Duodenal mucosa (tissue), 2 donors: Measurements from ENCODE around the gene BLTP1.

ENCODE experiments used
- H3K27ac ChIP-seq: one replicate; pipeline ENCODE4 v1.7.0; 2013; ENCODE audit warnings: low read depth, low read length
- H3K27me3 ChIP-seq, 2 donors: one replicate each; pipeline ENCODE4 v1.7.0; 2013; ENCODE audit warnings: low read length in 2 of 2, control low read depth in 1 of 2; ENCODE audit not compliant: insufficient read depth in 2 of 2, control insufficient read depth in 1 of 2
- H3K36me3 ChIP-seq, 2 donors: one replicate each; pipeline ENCODE4 v1.7.0; 2013; ENCODE audit warnings: low read length in 2 of 2, control low read depth in 1 of 2; ENCODE audit not compliant: insufficient read depth in 2 of 2, control insufficient read depth in 1 of 2
- H3K4me1 ChIP-seq, 2 donors: one replicate each; pipeline ENCODE4 v1.7.0; 2013; ENCODE audit warnings: low read length in 2 of 2, control low read depth in 1 of 2; ENCODE audit not compliant: insufficient read depth in 2 of 2, control insufficient read depth in 1 of 2
- H3K4me3 ChIP-seq, 2 donors: one replicate each; pipeline ENCODE4 v1.7.0; 2013; ENCODE audit warnings: low read length in 2 of 2, low read depth in 1 of 2
- H3K9ac ChIP-seq, 2 donors: one replicate each; pipeline ENCODE4 v1.7.0; 2013; ENCODE audit warnings: low read length in 2 of 2, low read depth in 1 of 2
- H3K9me3 ChIP-seq, 2 donors: one replicate each; pipeline ENCODE4 v1.7.0; 2013; ENCODE audit warnings: low read length in 2 of 2, control low read depth in 1 of 2; ENCODE audit not compliant: control insufficient read depth in 1 of 2

BLTP1 gene

DNA sequence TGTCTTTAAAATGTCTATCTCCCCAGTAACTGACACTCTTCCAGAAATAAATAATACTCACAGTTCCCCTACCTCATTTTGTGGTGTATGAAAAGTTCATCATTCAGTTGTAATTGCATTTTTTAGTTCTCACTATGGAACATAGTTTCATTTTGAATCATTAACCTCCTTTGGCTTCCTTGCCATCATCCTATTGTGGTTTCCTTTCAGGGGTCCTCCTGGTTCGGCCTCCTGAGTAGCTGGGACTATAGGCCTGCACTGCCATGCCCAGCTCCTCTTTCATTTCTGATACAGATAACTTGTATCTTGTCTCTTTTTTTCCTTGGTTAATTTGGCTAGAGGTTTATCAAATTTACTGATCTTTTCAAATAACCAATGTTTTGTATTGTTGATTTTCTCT lies 23.1 kb upstream of the BLTP1 start:
- no peaks in the 10 kb centered on the region for H3K36me3 ChIP-seq
- H3K27ac ChIP-seq: no peak overlapping the region
- H3K9ac ChIP-seq: no peak overlapping the region
- no peaks in the 10 kb centered on the region for H3K9me3 ChIP-seq
- H3K27me3 ChIP-seq: no peaks in the 10 kb centered on the region
- no peaks in the 10 kb centered on the region for H3K4me1 ChIP-seq
- no peak overlapping the region for H3K4me3 ChIP-seq

DNA sequence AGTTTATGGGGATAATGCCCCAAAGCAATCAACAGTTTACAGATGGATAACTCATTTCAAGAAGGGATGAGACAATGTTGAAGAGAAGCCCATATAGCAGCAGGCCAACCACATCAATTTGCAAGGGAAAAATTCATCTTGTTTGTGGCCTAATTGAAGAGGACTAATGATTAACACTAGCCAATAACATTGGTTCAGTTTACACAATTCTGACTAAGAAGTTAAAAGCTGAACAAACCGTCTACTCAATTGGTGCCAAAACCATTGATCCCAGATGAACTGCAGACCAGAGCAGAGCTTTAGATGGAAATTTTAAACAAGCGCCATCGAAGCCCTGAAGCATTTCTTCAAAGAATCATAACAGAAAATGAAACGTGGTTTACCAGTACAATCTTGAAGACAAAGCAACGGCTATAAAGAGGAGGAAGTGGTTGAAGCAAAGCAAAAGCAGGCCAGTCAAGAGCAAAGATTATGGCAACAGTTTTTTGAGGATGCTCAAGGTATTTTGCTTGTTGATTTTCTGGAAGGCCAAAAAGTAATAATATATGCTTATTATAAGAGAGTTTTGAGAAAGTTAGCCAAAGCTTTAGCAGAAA lies 20.5 kb upstream of the BLTP1 start:
- Histone ChIP-seq H3K27ac (no peak overlapping the region), H3K36me3 (no peaks in the 10 kb centered on the region), H3K9ac (no peak overlapping the region), H3K4me1 (no peaks in the 10 kb centered on the region), H3K9me3 (no peaks in the 10 kb centered on the region), H3K27me3 (no peaks in the 10 kb centered on the region), H3K4me3 (no peak overlapping the region)

DNA sequence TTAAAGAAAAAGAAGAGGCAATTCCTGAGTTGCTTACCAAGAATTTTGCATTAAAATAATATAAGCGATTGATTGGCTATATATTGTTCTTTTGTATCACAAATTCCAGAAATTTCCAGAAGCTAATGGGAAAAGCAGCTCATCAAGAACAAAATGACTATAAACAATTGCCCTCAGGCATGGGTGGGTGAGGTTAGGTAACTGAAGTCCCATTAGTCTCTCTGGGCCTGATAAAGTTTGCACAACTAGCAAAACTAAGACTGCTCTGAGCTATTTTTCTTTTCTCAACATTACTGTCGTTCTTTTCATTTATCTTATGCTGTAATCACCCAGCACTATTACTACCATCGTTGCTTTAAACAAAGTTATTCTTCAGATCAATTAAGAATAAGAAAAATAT lies 19.2 kb upstream of the BLTP1 start:
- no peak overlapping the region for H3K9ac ChIP-seq
- no peak overlapping the region for H3K27ac ChIP-seq
- no peaks in the 10 kb centered on the region for H3K9me3 ChIP-seq
- no peaks in the 10 kb centered on the region for H3K27me3 ChIP-seq
- H3K4me3 ChIP-seq: no peak overlapping the region
- H3K36me3 ChIP-seq: no peaks in the 10 kb centered on the region
- H3K4me1 ChIP-seq: no peaks in the 10 kb centered on the region

DNA sequence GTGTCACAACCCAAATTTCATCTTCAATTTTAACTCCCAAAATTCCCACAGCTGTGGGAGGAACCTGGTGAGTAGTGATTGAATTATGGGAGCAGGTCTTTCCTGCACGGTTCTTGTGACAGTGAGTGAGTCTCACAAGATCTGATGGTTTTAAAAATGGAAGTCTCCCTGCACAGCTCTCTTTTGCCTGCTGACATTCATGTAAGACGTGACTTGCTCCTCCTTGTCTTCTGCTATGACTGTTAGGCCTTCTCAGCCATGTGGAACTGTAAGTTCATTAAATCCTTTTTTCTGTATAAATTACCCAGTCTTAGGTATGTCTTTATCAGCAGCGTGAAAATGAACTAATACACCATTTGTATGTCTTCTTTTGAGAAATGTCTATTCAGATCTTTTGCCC lies 13.0 kb upstream of the BLTP1 start:
- Histone ChIP-seq H3K36me3 (no peaks in the 10 kb centered on the region), H3K27me3 (no peaks in the 10 kb centered on the region), H3K9me3 (no peaks in the 10 kb centered on the region), H3K9ac (no peak overlapping the region), H3K4me3 (no peak overlapping the region), H3K27ac (no peak overlapping the region), H3K4me1 (no peaks in the 10 kb centered on the region)

DNA sequence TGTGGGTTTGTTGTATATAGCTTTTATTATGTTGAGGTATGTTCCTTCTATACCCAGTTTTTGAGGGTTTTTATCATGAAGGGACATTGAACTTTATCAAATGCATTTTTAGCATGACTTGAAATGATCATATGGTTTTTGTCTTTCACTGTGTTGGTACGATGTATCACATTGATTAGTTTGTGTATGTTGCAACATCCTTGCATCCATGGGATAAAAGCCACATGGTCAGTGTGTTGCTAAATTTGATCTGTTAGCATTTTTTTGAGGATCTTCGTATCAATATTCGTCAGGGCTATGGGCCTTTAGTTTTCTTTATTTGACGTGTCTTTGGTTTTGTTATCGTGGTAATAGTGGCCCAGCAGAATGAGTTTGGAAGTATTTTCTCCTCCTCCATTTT lies 11.3 kb upstream of the BLTP1 start:
- Histone ChIP-seq H3K9me3 (no peaks in the 10 kb centered on the region), H3K27ac (no peak overlapping the region), H3K27me3 (no peaks in the 10 kb centered on the region), H3K4me1 (no peaks in the 10 kb centered on the region), H3K9ac (no peak overlapping the region), H3K36me3 (no peaks in the 10 kb centered on the region), H3K4me3 (no peak overlapping the region)

DNA sequence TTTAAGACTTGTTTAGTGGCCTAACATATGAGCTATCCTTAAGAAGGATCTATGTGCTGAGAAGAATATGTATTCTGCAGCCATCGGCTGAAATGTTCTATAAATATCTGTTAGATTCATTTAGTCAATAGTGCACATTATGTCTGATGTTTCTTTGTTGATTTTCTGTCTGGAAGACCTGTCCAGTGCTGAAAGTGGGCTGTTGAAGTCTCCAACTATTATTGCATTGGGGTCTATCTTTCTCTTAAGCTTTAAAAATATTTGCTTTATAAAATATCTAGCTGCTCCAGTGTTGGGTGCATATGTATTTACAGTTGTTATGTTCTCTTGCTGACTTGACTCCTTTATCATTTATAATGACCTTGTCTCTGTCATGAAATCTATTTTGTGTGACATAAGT lies 9.4 kb upstream of the BLTP1 start:
- Histone ChIP-seq H3K4me3 (no peak overlapping the region), H3K4me1 (no peaks in the 10 kb centered on the region), H3K27ac (no peak overlapping the region), H3K9ac (no peak overlapping the region), H3K36me3 (no peaks in the 10 kb centered on the region), H3K27me3 (no peaks in the 10 kb centered on the region), H3K9me3 (no peaks in the 10 kb centered on the region)

DNA sequence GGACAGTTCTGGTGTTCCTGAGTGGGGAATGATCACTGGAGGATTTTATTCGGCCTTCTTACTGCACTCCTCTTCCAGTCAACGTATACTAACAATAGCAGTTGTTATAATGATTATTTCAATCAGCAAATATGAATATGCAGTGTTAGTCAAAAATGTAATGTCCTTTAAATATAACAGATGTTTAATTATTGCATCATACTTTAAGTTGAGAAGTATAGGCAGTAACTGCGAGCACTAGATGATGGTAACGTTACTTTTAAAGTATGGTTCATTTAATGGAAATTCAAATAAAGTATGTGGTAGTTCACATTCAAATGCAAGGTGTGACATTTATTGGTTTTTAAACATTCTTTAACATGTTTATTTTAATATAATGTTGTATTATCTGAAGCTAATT lies 5.5 kb upstream of the BLTP1 start:
- Histone ChIP-seq H3K36me3 (no peaks in the 10 kb centered on the region), H3K4me1 (peaks cover 9 to 10% of the 10 kb centered on the region in 2 donors), H3K4me3 (no peak overlapping the region), H3K9ac (no peak overlapping the region), H3K9me3 (no peaks in the 10 kb centered on the region), H3K27ac (no peak overlapping the region), H3K27me3 (no peaks in the 10 kb centered on the region)

DNA sequence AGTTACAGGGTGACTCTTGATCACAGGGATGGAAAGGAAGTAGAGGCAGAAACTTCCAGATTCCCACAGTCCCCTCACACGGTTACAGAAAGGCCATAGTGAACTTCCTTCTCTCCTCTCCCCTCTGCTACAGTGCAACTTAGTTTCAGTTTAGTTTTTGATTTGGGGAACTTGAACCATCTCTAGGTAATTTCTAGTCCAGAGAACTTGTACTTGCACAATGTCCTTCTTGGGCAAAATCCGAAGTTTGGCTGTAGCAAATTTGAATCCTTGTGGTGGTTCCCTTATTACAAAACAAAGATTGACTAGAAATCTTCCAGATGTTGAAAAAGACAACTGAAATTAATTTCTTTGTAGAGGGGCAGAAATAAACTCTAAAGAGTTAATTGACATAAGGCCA lies 1.2 kb upstream of the BLTP1 start:
- peak overlapping the region in 1 of 2 donors; percentile 88 for H3K4me3 ChIP-seq
- H3K27me3 ChIP-seq: no peaks in the 10 kb centered on the region
- H3K9ac ChIP-seq: no peak overlapping the region
- H3K4me1 ChIP-seq: peaks cover 16 to 20% of the 10 kb centered on the region in 2 donors
- peaks cover 0 to 5% of the 10 kb centered on the region in 2 donors for H3K36me3 ChIP-seq
- H3K27ac ChIP-seq: no peak overlapping the region
- no peaks in the 10 kb centered on the region for H3K9me3 ChIP-seq

DNA sequence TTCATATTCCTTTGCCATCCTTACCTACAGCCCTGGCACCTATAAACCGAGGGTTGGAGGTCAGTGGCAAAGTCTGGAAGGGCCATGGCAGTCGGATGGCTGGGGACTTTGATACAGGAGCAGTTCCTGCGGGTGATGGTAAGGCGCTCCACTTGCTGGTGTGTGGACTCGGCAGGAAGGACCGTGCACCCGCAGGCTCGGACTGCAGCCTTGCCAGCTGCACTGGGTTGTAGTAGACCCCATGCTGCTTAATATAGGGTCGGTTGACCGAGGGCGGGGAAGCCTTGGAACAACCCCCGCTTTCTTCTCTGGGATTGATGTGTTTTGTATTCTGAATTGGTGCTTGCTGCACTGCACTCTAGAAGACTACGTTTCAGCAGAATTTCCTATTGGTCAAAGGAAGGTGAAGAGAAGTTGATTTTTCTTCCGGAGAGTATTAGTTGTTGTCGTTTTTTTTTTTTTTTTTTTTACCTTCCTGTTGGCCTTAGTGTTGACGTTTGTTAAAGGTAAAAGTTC lies 638 bp downstream of the BLTP1 start:
- H3K9ac ChIP-seq: peak overlapping the region; percentile 87 to 94
- peaks cover 16 to 20% of the 10 kb centered on the region in 2 donors for H3K4me1 ChIP-seq
- peaks cover 0 to 12% of the 10 kb centered on the region in 2 donors for H3K36me3 ChIP-seq
- H3K9me3 ChIP-seq: no peaks in the 10 kb centered on the region
- peak overlapping the region; percentile 88 to 97 for H3K4me3 ChIP-seq
- H3K27me3 ChIP-seq: no peaks in the 10 kb centered on the region
- peak overlapping the region; percentile 91 for H3K27ac ChIP-seq

DNA sequence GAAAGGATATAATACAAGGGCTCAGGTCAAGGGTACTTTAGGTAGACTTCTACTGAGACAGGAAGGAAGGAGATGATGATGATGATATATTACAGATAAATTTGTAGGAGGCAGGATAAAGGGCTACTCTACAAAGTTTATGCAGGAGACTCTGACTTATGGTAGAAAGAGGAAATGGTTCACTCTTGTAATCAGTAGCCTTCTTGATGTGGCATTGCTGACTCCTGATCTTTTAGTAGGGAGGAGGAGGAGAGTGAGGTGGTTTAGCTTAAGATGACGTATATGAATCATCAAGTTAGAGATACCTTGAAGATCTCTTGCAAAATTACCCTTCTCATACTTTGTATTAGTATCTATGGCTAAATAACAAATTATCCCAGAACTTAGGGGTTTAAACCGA lies 4.7 kb downstream of the BLTP1 start:
- H3K9ac ChIP-seq: no peak overlapping the region
- no peak overlapping the region for H3K4me3 ChIP-seq
- H3K27ac ChIP-seq: no peak overlapping the region
- H3K4me1 ChIP-seq: peaks cover 7 to 8% of the 10 kb centered on the region in 2 donors
- H3K36me3 ChIP-seq: peaks cover 0 to 14% of the 10 kb centered on the region in 2 donors
- no peaks in the 10 kb centered on the region for H3K9me3 ChIP-seq
- no peaks in the 10 kb centered on the region for H3K27me3 ChIP-seq
